ES-I3 (cell line): ENCODE results near the gene PRAMEF4.
"Not testable (repeated sequence)": the region's sequence is repeated elsewhere in the genome, so short reads cannot be mapped to it uniquely, and the experiment has no call there.

Experiments used
- H3K36me3 ChIP-seq: 2 replicates; pipeline ENCODE4 v1.6.1; 2013; ENCODE audit warnings: mild to moderate bottlenecking, low read length, control low read depth, moderate library complexity; ENCODE audit not compliant: insufficient read depth
- H3K4me1 ChIP-seq: 2 replicates; pipeline ENCODE4 v1.6.1; 2013; ENCODE audit warnings: mild to moderate bottlenecking, control low read depth, low read length; ENCODE audit not compliant: insufficient read depth
- H3K9ac ChIP-seq: 2 replicates; pipeline ENCODE4 v1.6.1; 2013; ENCODE audit warnings: low read depth, mild to moderate bottlenecking, low read length, moderate library complexity
- H3K9me3 ChIP-seq: 2 replicates; pipeline ENCODE4 v1.6.1; 2013; ENCODE audit warnings: mild to moderate bottlenecking, low read length, moderate library complexity; ENCODE audit not compliant: control insufficient read depth, insufficient read depth

The PRAMEF4 gene

DNA sequence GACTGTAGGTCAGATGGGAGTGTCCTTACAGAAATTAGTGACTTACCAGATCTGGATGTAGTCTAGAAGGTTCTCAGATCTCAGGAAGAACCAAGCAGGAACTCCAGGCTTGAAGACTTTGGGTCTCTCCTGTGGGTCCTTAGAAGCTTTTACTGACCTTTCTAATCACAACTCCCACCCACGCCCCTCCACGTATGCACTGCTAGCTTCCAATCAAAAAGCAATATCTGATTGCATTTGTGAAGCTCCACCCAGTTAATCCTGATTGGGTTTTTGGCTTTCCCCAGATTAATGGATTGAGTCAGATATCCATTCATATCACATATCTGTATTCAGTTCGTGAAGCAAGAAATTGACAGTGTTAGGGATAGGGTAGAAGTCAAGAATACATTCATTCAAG lies at the start of gene PRAMEF4:
TSS of gene PRAMEF4 (minus strand) at position 101 of the 400 bp plus-strand sequence. CDS start 2,807 bp downstream, outside the sequence.
- H3K36me3 ChIP-seq, H3K4me1 ChIP-seq, H3K9me3 ChIP-seq, H3K9ac ChIP-seq: not testable (repeated sequence)

GRCh38 chr1:12924368-12924767 lies 38.4 kb upstream of the PRAMEF4 start:
- H3K9me3 ChIP-seq, H3K4me1 ChIP-seq, H3K9ac ChIP-seq, H3K36me3 ChIP-seq: not testable (repeated sequence)

DNA sequence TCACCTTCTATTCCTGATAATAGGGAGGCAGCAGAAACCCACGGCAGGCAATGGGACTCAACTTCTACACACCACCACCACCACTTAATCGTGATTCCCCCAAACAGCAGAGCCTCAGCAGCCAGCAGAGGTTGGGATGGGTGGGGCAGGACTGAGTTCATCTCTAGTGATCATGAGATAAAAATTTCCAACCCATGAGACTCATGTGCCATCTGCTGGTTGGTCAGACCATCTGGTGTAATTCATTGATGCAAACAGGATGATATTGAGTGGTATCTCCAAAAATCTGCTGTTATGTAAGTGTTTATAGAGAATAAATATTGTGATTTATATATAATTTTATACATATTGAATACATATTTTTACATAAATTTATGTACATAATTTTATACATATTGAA lies 35.7 kb upstream of the PRAMEF4 start:
- H3K9ac ChIP-seq, H3K4me1 ChIP-seq, H3K36me3 ChIP-seq, H3K9me3 ChIP-seq: not testable (repeated sequence)

DNA sequence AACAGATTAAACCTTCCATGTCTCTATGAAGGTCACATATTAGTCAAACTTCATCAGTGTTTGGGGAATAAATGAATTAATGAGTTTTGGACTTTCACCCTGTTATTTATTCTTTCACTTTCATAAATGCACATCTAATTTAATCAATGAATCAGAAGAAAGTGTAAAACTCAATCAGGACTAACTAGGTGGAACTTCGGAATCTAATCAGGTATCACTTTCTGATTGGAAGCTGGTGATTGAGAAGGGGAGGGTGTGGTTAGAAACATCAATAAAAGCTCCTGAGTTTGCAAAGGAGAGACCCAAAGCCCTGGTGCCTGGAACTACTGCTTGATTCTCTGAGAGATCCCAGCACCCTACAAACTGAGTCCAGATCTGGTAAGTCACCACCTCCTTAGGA lies 30.3 kb upstream of the PRAMEF4 start, which contains the start of gene PRAMEF7:
TSS of gene PRAMEF7 (plus strand) at position 301 of the 400 bp plus-strand sequence. CDS start 1,083 bp downstream, outside the sequence.
- H3K9ac ChIP-seq, H3K4me1 ChIP-seq, H3K9me3 ChIP-seq: not testable (repeated sequence)

DNA sequence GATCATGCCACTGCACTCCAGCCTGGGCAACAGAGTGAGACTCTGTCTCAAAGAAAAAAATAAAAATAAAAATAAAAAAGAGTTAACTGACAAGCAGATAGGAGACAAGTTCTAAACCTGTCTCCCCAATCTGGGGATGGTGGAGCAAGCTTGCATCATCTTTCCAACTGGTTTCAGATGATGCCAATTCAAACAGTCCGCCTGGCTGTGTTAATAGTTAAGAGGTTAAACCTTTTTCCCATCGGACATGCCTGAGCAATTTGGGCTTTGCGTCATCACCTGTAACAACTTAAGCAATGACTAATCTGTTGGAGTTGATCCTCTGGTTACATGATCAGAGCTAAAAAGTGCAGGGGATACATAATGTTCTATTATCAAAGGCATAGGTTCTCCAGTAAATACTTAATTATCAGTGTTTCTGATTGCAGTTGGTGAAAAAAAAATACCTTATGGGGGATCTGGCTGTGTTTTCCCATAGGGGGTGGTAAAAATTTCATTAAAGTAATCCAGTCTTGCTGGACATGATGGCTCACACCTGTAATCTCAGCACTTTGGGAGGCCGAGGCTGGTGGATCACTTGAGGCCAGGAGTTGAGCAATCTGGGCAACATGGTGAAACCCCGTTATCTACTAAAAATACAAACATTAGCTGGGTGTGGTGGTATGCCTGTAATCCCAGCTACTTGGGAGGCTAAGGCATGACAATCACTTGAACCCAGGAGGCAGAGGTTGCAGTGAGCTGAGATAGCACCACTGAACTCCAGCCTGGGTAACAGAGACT lies 18.0 kb upstream of the PRAMEF4 start:
- not testable (repeated sequence) for H3K36me3 ChIP-seq, H3K9ac ChIP-seq, H3K4me1 ChIP-seq, H3K9me3 ChIP-seq

More for the DNA sequence above, 30.3 kb upstream of the PRAMEF4 start, which contains the start of gene PRAMEF7:
- H3K36me3 ChIP-seq, result not testable (repeated sequence)

- not testable (repeated sequence) for H3K36me3 ChIP-seq, H3K9ac ChIP-seq, H3K4me1 ChIP-seq, H3K9me3 ChIP-seq
Observed at GRCh38 chr1:12899186-12899585, 13.2 kb upstream of the PRAMEF4 start.

DNA sequence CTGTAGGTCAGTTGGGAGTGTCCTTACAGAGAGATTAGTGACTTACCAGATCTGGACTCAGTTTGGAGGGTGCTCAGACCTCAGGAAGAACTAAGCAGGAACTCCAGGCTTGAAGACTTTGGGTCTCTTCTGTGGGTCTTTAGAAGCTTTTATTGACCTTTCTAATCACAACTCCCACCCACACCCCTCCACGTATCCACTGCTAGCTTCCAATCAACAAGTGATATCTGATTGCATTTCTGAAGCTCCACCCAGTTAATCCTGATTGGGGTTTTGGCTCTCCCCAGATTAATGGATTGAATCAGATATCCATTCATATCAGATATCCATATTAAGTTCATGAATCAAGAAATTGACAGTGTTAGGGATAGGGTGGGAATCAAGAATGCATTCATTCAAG lies 12.2 kb upstream of the PRAMEF4 start, which contains the start of gene PRAMEF10:
TSS of gene PRAMEF10 (minus strand) at position 101 of the 400 bp plus-strand sequence. CDS start 2,423 bp downstream, outside the sequence.
- not testable (repeated sequence) for H3K9ac ChIP-seq, H3K9me3 ChIP-seq, H3K4me1 ChIP-seq, H3K36me3 ChIP-seq

DNA sequence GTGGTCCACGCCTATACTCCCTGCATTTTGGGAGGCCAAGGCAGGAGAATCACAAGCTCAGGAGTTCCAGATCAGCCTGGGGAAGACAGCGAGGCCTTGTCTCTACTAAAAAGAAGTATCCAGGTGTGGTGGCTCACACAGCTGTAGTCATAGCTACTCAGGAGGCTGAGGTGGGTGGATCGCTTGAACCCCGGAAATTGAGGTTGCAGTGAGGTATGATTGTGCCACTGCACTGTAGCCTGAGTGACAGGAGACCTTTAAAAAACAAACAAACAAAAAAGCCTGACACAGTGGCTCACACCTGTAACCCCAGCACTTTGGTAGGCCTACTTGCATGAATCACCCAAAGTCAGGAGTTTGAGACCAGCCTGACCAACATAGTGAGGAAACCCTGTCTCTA lies 7.5 kb downstream of the PRAMEF4 start:
- not testable (repeated sequence) for H3K9ac ChIP-seq, H3K9me3 ChIP-seq, H3K4me1 ChIP-seq, H3K36me3 ChIP-seq

GRCh38 chr1:12863131-12863880 lies 22.7 kb downstream of the PRAMEF4 start:
- not testable (repeated sequence) for H3K36me3 ChIP-seq, H3K4me1 ChIP-seq, H3K9me3 ChIP-seq, H3K9ac ChIP-seq

DNA sequence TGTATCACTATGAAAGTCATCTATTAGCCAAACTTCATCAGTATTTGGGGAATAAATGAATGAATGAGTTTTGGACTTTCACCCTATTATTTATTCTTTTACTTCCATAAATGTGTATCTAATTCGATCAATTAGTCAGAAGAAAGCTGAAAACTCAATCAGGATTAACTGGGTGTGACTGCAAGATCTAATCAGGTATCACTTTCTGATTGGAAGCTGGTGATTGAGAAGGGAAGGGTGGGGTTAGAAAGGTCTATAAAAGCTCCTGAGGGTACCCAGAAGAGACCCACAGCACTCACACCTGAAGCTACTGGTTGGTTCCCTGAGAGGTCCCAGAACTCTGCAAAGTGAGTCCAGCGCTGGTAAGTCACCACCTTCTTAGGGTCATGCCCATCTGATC lies 29.2 kb downstream of the PRAMEF4 start, which contains the start of gene PRAMEF2:
TSS of gene PRAMEF2 (plus strand) at position 301 of the 400 bp plus-strand sequence. CDS start 1,924 bp downstream, outside the sequence.
- not testable (repeated sequence) for H3K9ac ChIP-seq, H3K4me1 ChIP-seq, H3K9me3 ChIP-seq, H3K36me3 ChIP-seq

- H3K4me1 ChIP-seq, result no peaks in the 10 kb centered on the region
- no peaks in the 10 kb centered on the region for H3K9me3 ChIP-seq
- H3K36me3 ChIP-seq, result no peaks in the 10 kb centered on the region
- no peak overlapping the region for H3K9ac ChIP-seq
Observed at GRCh38 chr1:12851779-12852178, 34.2 kb downstream of the PRAMEF4 start.

- not testable (repeated sequence) for H3K4me1 ChIP-seq, H3K9ac ChIP-seq, H3K36me3 ChIP-seq, H3K9me3 ChIP-seq
Observed at GRCh38 chr1:12848620-12849019, 37.4 kb downstream of the PRAMEF4 start, which contains the start of gene HNRNPCL1. Gene HNRNPCL1 (minus strand): TSS chr1:12848720. CDS start chr1:12848289, 431 bp downstream.

- H3K36me3 ChIP-seq, H3K9ac ChIP-seq, H3K4me1 ChIP-seq, H3K9me3 ChIP-seq: not testable (repeated sequence)
Observed at GRCh38 chr1:12833251-12833650, 52.8 kb downstream of the PRAMEF4 start.

DNA sequence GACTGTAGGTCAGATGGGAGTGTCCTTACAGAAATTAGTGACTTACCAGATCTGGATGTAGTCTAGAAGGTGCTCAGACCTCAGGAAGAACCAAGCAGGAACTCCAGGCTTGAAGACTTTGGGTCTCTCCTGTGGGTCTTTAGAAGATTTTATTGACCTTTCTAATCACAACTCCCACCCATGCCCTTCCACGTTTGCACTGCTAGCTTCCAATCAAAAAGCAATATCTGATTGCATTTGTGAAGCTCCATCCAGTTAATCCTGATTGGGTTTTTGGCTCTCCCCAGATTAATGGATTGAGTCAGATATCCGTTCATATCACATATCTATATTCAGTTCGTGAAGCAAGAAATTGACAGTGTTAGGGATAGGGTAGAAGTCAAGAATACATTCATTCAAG lies 54.7 kb downstream of the PRAMEF4 start, which contains the start of gene PRAMEF11:
TSS of gene PRAMEF11 (minus strand) at position 101 of the 400 bp plus-strand sequence. CDS start 2,621 bp downstream, outside the sequence.
- not testable (repeated sequence) for H3K4me1 ChIP-seq, H3K36me3 ChIP-seq, H3K9ac ChIP-seq, H3K9me3 ChIP-seq
